Measurements from ENCODE around the gene PLAC1.

The PLAC1 gene

DNA sequence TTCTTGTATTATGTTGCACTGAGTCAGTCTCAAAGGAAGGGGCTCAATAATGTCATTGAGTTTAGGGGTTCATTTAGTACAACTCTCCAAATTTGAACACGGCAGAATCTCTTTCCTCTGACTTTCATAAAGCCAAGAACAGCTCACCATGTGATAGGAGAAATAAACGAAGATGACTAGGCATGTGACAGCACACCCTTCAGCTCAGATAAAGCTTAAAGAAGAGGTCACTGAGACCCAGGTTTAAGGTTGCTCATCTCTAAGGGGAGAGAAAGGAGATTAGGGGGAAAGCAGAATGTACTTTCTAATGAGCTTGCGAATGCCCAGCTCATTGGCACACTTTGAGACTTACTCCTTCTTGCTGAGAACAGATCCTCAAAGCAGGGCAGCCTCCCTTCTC, 89.0 kb downstream of the PLAC1 start:
- Histone ChIP-seq H3K79me2 (ENCODE audit: insufficient read depth, low read depth) (no peaks in the 10 kb centered on the region), H3K4me1 (ENCODE audit: low read depth, poor library complexity, severe bottlenecking) (peaks cover 4% of the 10 kb centered on the region), H4K20me1 (ENCODE audit: insufficient read depth) (no peaks in the 10 kb centered on the region), H3K9ac (no peak overlapping the region), H3K27ac (no peak overlapping the region), H3K4me2 (no peak overlapping the region), H2AFZ (ENCODE audit: low read depth) (no peak overlapping the region), H3K27me3 (ENCODE audit: insufficient read depth, low read depth) (no peaks in the 10 kb centered on the region), H3K36me3 (ENCODE audit: insufficient read depth) (no peaks in the 10 kb centered on the region), H3K4me3 (IDR thresholded peaks at IDR 0.05; ENCODE audit: insufficient read depth, low read depth, low read length) (no peak overlapping the region)
- TF ChIP-seq, protein P1, sequence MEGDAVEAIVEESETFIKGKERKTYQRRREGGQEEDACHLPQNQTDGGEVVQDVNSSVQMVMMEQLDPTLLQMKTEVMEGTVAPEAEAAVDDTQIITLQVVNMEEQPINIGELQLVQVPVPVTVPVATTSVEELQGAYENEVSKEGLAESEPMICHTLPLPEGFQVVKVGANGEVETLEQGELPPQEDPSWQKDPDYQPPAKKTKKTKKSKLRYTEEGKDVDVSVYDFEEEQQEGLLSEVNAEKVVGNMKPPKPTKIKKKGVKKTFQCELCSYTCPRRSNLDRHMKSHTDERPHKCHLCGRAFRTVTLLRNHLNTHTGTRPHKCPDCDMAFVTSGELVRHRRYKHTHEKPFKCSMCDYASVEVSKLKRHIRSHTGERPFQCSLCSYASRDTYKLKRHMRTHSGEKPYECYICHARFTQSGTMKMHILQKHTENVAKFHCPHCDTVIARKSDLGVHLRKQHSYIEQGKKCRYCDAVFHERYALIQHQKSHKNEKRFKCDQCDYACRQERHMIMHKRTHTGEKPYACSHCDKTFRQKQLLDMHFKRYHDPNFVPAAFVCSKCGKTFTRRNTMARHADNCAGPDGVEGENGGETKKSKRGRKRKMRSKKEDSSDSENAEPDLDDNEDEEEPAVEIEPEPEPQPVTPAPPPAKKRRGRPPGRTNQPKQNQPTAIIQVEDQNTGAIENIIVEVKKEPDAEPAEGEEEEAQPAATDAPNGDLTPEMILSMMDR (conservative IDR thresholded peaks at IDR 0.05; ENCODE audit: low read depth, low read length), result no peak

DNA sequence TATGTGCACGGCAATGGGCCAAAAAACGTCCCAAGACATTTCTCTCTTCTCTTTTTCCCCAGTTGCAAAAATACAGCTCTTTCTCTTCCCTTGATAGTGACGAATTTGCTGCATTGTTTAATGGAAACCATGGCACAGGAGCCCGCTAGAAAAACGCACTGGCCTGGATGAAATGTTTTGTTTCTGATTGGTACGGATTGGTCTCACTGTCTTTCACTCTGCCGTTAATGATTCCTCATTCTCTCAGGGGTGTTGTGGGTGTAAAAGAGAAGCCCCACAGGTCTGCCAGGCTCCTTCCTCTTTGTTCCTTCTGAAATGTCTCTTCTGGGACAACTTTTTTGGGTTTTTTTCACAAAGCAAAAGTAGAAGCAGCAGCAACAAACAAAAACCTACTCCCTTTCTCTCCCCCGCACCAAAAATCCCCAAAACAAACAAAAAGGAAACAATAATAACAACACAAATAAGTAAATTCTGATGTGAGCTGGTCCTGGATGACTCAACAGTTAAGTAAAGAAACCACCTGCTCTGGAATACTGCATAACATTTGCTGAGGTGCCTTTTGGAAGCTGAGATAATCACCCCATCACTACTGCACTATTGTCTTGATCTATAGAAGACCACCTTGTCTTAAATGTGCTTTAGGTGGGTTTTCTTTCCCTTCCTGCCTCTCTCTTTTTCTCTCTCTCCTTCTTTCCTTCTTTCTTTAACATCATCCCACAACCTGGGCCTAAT, 89.8 kb downstream of the PLAC1 start:
- Histone ChIP-seq H3K79me2 (ENCODE audit: insufficient read depth, low read depth) (no peaks in the 10 kb centered on the region), H3K4me2 (no peak overlapping the region), H3K9ac (no peak overlapping the region), H3K27me3 (ENCODE audit: insufficient read depth, low read depth) (no peaks in the 10 kb centered on the region), H3K27ac (no peak overlapping the region), H3K36me3 (ENCODE audit: insufficient read depth) (no peaks in the 10 kb centered on the region), H3K4me3 (IDR thresholded peaks at IDR 0.05; ENCODE audit: insufficient read depth, low read depth, low read length) (no peak overlapping the region), H4K20me1 (ENCODE audit: insufficient read depth) (no peaks in the 10 kb centered on the region), H3K4me1 (ENCODE audit: low read depth, poor library complexity, severe bottlenecking) (peaks cover 4% of the 10 kb centered on the region), H2AFZ (ENCODE audit: low read depth) (no peak overlapping the region)
- TF ChIP-seq, protein P1 (conservative IDR thresholded peaks at IDR 0.05; ENCODE audit: low read depth, low read length), result no peak

DNA sequence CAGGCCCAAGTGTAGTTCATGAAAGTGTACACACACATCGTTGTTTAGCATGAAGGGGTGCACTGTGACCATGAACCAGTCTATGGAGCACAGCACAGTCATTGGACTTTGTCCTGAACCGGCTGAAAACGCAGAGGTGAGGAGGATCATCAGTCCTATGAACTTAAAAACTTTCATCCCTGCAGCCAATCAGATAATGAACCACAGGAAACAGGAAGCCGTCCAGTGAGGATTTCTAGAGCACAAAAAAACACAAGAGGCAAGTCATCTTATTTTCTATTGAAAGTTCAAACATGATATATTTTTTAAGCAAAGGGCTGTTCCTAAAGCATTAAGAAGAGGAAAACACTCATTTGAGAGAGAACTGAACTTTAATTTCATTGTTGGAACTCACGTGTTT, 91.8 kb downstream of the PLAC1 start:
- peaks cover 4% of the 10 kb centered on the region for H3K4me1 ChIP-seq (ENCODE audit: low read depth, poor library complexity, severe bottlenecking)
- no peak overlapping the region for H2AFZ ChIP-seq (ENCODE audit: low read depth)
- no peak overlapping the region for H3K9ac ChIP-seq
- no peaks in the 10 kb centered on the region for H3K27me3 ChIP-seq (ENCODE audit: insufficient read depth, low read depth)
- no peak overlapping the region for H3K4me2 ChIP-seq
- TF ChIP-seq, protein P1 (conservative IDR thresholded peaks at IDR 0.05; ENCODE audit: low read depth, low read length), result no peak
- no peaks in the 10 kb centered on the region for H4K20me1 ChIP-seq (ENCODE audit: insufficient read depth)
- no peaks in the 10 kb centered on the region for H3K79me2 ChIP-seq (ENCODE audit: insufficient read depth, low read depth)
- no peaks in the 10 kb centered on the region for H3K36me3 ChIP-seq (ENCODE audit: insufficient read depth)
- H3K27ac ChIP-seq, result no peak overlapping the region
- H3K4me3 ChIP-seq (IDR thresholded peaks at IDR 0.05; ENCODE audit: insufficient read depth, low read depth, low read length), result no peak overlapping the region

DNA sequence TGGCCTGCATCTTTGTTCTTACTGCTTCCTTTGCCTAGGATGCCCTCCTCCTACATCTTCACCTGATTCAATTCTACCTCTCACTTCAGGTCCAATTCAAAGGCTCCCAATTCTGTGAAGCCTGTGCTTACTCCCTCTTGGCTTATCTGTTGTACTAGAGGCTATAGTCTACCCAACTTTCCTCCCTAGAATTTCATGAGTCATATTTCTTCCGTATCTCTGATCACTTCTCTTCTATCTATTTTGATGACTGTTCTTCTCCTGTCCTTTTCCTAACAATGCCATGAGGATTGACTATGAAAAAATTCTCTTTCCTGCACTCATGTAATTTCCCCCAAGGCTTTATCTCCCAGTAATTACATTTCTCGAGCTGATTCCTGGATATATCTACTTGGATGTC, 96.3 kb downstream of the PLAC1 start:
- Histone ChIP-seq H3K9ac (no peak overlapping the region), H3K36me3 (ENCODE audit: insufficient read depth) (no peaks in the 10 kb centered on the region), H3K4me3 (IDR thresholded peaks at IDR 0.05; ENCODE audit: insufficient read depth, low read depth, low read length) (no peak overlapping the region), H3K27me3 (ENCODE audit: insufficient read depth, low read depth) (no peaks in the 10 kb centered on the region), H3K4me2 (no peak overlapping the region), H3K27ac (no peak overlapping the region), H3K4me1 (ENCODE audit: low read depth, poor library complexity, severe bottlenecking) (no peaks in the 10 kb centered on the region), H4K20me1 (ENCODE audit: insufficient read depth) (no peaks in the 10 kb centered on the region), H2AFZ (ENCODE audit: low read depth) (no peak overlapping the region), H3K79me2 (ENCODE audit: insufficient read depth, low read depth) (no peaks in the 10 kb centered on the region)
- TF ChIP-seq, protein P1 (conservative IDR thresholded peaks at IDR 0.05; ENCODE audit: low read depth, low read length), result no peak
